ENCODE measurements around the gene LSAMP. TPM values are rescaled to one million over a fixed set of nuclear protein-coding genes. Genes with fewer than 3 reads are reported as not detected.

The LSAMP gene
- total and polyA plus RNA-seq, 2 experiments from 2014 or later = 2.0 to 2.9 TPM

DNA sequence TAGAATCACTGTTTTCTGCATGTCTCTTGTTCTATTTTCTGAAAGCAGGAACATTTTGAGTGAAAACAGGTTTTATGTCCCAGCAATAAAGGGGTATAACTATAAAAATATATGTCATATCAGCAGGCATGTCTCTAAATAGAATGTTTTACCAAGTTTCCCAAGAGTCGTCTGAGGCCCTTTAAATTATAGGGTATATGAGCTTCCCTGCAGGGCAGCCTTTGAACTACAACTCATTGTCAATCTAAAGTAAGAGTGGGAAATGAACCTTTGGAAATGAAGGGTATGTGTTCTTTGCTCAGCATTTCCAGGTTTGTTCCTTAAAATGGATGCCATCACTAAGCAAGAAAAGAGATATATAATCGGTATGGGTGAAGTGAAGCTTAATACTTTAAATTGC, 138.6 kb downstream of the LSAMP start:
- ATAC-seq (peak; percentile 49), DNase-seq (ENCODE audit: low spot score) (peak; percentile 44)
- Mint-ChIP-seq H3K27me3 (ENCODE audit: insufficient read depth, low read depth, poor library complexity) (no peaks in the 10 kb centered on the region), H3K4me3 (no peak overlapping the region), H3K9me3 (no peaks in the 10 kb centered on the region), H3K27ac (no peak overlapping the region), H3K4me1 (peaks cover 5% of the 10 kb centered on the region; the same call in 2 of the 3 replicates), H3K36me3 (ENCODE audit: low read depth) (no peaks in the 10 kb centered on the region)
- Histone ChIP-seq H3K4me2 (no peak overlapping the region), H4K20me1 (replicated peaks; ENCODE audit: insufficient read depth) (no peaks in the 10 kb centered on the region), H3K36me3 (ENCODE audit: insufficient read depth) (no peaks in the 10 kb centered on the region), H3F3A (replicated peaks; ENCODE audit: low read depth) (no peaks in the 10 kb centered on the region), H3K4me3 (no peak overlapping the region), H3K27ac (ENCODE audit: low read depth) (no peak overlapping the region), H3K79me2 (replicated peaks; ENCODE audit: insufficient read depth) (no peaks in the 10 kb centered on the region), H3K4me1 (ENCODE audit: insufficient read depth) (no peaks in the 10 kb centered on the region), H3K9me2 (ENCODE audit: insufficient read depth) (no peaks in the 10 kb centered on the region), H3K27me3 (ENCODE audit: insufficient read depth) (no peaks in the 10 kb centered on the region), H2AFZ (no peak overlapping the region)
- TF ChIP-seq JUNB (IDR thresholded peaks at IDR 0.05; ENCODE audit: unreplicated experiment) = no peak
- no peak for TF ChIP-seq STAT1 (IDR thresholded peaks at IDR 0.05; ENCODE audit: unreplicated experiment)
- TF ChIP-seq, protein P1, sequence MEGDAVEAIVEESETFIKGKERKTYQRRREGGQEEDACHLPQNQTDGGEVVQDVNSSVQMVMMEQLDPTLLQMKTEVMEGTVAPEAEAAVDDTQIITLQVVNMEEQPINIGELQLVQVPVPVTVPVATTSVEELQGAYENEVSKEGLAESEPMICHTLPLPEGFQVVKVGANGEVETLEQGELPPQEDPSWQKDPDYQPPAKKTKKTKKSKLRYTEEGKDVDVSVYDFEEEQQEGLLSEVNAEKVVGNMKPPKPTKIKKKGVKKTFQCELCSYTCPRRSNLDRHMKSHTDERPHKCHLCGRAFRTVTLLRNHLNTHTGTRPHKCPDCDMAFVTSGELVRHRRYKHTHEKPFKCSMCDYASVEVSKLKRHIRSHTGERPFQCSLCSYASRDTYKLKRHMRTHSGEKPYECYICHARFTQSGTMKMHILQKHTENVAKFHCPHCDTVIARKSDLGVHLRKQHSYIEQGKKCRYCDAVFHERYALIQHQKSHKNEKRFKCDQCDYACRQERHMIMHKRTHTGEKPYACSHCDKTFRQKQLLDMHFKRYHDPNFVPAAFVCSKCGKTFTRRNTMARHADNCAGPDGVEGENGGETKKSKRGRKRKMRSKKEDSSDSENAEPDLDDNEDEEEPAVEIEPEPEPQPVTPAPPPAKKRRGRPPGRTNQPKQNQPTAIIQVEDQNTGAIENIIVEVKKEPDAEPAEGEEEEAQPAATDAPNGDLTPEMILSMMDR (conservative IDR thresholded peaks at IDR 0.05; ENCODE audit: low read depth in 2 of 2) = peak in 1 of 2 experiments; percentile 22; a peak in 1 of 4 replicates
- no peak for TF ChIP-seq EZH2phosphoT487 (IDR thresholded peaks at IDR 0.05; ENCODE audit: unreplicated experiment)

DNA sequence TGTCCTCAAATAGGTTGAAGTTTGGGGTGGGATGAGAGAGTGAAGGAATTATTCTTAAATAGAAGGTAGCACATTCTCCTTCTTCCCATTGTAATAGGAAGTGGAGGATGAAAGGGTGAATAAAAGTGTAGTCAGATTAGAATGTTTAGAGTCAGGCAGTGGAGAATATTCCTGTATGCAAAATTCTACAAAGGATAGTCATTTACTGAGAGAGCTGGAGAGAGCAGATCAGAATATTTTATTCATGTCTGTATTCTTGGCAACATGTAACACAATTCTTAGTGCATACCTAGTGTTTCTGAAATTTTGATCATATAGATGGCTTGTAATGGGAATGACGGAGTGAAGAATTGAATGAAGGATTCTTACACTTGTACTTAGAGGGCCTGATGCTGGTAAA, 139.1 kb downstream of the LSAMP start:
- no peak overlapping the region for H2AFZ ChIP-seq
- H3F3A ChIP-seq (replicated peaks; ENCODE audit: low read depth) = no peaks in the 10 kb centered on the region
- no peak for ATAC-seq
- H3K27me3 ChIP-seq (ENCODE audit: insufficient read depth) = no peaks in the 10 kb centered on the region
- H3K9me2 ChIP-seq (ENCODE audit: insufficient read depth) = no peaks in the 10 kb centered on the region
- no peaks in the 10 kb centered on the region for H4K20me1 ChIP-seq (replicated peaks; ENCODE audit: insufficient read depth)
- H3K9me3 Mint-ChIP-seq = no peaks in the 10 kb centered on the region
- no peaks in the 10 kb centered on the region for H3K27me3 Mint-ChIP-seq (ENCODE audit: insufficient read depth, low read depth, poor library complexity)
- H3K27ac Mint-ChIP-seq = no peak overlapping the region
- DNase-seq (ENCODE audit: low spot score) = no peak
- H3K4me2 ChIP-seq = no peak overlapping the region
- peaks cover 5% of the 10 kb centered on the region; the same call in 2 of the 3 replicates for H3K4me1 Mint-ChIP-seq
- H3K4me3 Mint-ChIP-seq = no peak overlapping the region
- H3K27ac ChIP-seq (ENCODE audit: low read depth) = no peak overlapping the region
- H3K36me3 Mint-ChIP-seq (ENCODE audit: low read depth) = no peaks in the 10 kb centered on the region
- no peaks in the 10 kb centered on the region for H3K4me1 ChIP-seq (ENCODE audit: insufficient read depth)
- H3K79me2 ChIP-seq (replicated peaks; ENCODE audit: insufficient read depth) = no peaks in the 10 kb centered on the region
- no peaks in the 10 kb centered on the region for H3K36me3 ChIP-seq (ENCODE audit: insufficient read depth)
- no peak overlapping the region for H3K4me3 ChIP-seq
- TF ChIP-seq, protein P1 (conservative IDR thresholded peaks at IDR 0.05; ENCODE audit: low read depth in 2 of 2) = no peak
- no peak for TF ChIP-seq ZNF114 (CRISPR knock-in tag; IDR thresholded peaks at IDR 0.05)
- TF ChIP-seq EZH2 (IDR thresholded peaks at IDR 0.05; ENCODE audit: low read depth, unreplicated experiment) = no peak
- TF ChIP-seq CREB1 (CRISPR knock-in tag; IDR thresholded peaks at IDR 0.05; ENCODE audit: low read depth) = no peak
- TF ChIP-seq, protein P2, sequence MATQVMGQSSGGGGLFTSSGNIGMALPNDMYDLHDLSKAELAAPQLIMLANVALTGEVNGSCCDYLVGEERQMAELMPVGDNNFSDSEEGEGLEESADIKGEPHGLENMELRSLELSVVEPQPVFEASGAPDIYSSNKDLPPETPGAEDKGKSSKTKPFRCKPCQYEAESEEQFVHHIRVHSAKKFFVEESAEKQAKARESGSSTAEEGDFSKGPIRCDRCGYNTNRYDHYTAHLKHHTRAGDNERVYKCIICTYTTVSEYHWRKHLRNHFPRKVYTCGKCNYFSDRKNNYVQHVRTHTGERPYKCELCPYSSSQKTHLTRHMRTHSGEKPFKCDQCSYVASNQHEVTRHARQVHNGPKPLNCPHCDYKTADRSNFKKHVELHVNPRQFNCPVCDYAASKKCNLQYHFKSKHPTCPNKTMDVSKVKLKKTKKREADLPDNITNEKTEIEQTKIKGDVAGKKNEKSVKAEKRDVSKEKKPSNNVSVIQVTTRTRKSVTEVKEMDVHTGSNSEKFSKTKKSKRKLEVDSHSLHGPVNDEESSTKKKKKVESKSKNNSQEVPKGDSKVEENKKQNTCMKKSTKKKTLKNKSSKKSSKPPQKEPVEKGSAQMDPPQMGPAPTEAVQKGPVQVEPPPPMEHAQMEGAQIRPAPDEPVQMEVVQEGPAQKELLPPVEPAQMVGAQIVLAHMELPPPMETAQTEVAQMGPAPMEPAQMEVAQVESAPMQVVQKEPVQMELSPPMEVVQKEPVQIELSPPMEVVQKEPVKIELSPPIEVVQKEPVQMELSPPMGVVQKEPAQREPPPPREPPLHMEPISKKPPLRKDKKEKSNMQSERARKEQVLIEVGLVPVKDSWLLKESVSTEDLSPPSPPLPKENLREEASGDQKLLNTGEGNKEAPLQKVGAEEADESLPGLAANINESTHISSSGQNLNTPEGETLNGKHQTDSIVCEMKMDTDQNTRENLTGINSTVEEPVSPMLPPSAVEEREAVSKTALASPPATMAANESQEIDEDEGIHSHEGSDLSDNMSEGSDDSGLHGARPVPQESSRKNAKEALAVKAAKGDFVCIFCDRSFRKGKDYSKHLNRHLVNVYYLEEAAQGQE (IDR thresholded peaks at IDR 0.05; ENCODE audit: unreplicated experiment) = no peak
- TF ChIP-seq EZH2phosphoT487 (IDR thresholded peaks at IDR 0.05; ENCODE audit: unreplicated experiment) = no peak
